ENCODE measurements around the gene SLAMF6.
"Not testable (repeated sequence)": the region's sequence is repeated elsewhere in the genome, so short reads cannot be mapped to it uniquely, and the experiment has no call there.

Gene SLAMF6

DNA sequence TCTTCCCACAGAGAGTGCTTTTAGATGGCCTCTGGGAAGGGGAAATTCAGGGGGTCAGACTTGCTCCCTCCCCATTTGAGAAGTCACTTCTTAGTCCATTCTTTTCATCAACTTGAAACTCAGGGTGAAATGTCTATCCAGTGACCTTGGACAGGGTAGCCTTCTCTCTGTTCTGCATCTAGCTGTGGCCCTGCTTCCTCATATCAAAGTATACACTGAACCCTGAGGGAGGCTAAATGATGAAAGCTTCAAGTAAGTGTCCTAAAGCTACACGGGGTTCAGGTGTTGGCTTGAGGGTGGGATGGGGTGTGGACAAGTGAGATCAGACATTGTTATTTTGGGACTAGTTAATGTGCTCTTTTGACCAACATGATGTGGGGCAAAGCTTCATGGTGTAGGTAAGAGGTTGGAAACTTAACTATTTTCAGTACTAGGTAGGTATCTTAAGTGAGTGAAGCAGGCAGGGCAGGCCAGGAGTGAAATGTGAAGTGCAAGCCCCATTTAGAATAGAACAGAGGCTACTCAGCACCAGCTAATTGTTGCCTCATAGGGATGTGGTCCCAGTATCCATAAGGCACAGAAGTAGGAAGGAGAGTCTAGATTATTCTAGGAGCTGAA lies 41.0 kb downstream of the SLAMF6 start:
- TF ChIP-seq, protein P1, sequence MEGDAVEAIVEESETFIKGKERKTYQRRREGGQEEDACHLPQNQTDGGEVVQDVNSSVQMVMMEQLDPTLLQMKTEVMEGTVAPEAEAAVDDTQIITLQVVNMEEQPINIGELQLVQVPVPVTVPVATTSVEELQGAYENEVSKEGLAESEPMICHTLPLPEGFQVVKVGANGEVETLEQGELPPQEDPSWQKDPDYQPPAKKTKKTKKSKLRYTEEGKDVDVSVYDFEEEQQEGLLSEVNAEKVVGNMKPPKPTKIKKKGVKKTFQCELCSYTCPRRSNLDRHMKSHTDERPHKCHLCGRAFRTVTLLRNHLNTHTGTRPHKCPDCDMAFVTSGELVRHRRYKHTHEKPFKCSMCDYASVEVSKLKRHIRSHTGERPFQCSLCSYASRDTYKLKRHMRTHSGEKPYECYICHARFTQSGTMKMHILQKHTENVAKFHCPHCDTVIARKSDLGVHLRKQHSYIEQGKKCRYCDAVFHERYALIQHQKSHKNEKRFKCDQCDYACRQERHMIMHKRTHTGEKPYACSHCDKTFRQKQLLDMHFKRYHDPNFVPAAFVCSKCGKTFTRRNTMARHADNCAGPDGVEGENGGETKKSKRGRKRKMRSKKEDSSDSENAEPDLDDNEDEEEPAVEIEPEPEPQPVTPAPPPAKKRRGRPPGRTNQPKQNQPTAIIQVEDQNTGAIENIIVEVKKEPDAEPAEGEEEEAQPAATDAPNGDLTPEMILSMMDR (IDR thresholded peaks at IDR 0.05; ENCODE audit: control insufficient read depth, insufficient read depth, low read depth, low read length, missing control alignments), result no peak
- no peak overlapping the region for H3K4me3 ChIP-seq (ENCODE audit: control insufficient read depth, low read depth, low read length)
- no peak for DNase-seq (ENCODE audit: low read depth)

DNA sequence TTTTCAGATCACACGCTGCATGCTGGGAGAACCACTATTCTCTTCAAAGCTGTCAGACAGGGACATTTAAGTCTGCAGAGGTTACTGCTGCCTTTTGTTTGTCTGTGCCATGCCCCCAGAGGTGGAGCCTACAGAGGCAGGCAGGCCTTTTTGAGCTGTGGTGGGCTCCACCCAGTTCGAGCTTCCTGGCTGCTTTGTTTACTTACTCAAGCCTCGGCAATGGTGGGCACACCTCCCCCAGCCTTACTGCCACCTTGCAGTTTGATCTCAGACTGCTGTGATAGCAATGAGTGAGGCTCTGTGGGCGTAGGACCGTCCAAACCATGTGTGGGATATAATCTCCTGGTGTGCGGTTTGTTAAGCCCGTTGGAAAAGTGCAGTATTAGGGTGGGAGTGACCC lies 42.3 kb downstream of the SLAMF6 start:
- not testable (repeated sequence) for H3K4me3 ChIP-seq (ENCODE audit: control insufficient read depth, low read depth, low read length); DNase-seq (ENCODE audit: low read depth)

DNA sequence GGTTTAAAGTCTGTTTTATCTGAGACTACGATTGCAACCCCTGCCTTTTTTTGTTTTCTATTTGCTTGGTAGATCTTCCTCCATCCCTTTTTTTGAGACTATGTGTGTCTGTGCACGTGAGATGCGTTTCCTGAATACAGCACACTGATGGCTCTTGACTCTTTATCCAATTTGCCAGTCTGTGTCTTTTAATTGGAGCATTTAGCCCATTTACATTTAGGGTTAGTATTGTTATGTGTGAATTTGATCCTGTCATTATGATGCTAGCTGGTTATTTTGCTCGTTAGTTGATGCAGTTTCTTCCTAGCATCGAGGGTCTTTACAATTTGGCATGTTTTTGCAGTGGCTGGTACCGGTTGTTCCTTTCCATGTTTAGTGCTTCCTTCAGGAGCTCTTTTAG lies 44.0 kb downstream of the SLAMF6 start:
- DNase-seq (ENCODE audit: low read depth); H3K4me3 ChIP-seq (ENCODE audit: control insufficient read depth, low read depth, low read length): not testable (repeated sequence)

DNA sequence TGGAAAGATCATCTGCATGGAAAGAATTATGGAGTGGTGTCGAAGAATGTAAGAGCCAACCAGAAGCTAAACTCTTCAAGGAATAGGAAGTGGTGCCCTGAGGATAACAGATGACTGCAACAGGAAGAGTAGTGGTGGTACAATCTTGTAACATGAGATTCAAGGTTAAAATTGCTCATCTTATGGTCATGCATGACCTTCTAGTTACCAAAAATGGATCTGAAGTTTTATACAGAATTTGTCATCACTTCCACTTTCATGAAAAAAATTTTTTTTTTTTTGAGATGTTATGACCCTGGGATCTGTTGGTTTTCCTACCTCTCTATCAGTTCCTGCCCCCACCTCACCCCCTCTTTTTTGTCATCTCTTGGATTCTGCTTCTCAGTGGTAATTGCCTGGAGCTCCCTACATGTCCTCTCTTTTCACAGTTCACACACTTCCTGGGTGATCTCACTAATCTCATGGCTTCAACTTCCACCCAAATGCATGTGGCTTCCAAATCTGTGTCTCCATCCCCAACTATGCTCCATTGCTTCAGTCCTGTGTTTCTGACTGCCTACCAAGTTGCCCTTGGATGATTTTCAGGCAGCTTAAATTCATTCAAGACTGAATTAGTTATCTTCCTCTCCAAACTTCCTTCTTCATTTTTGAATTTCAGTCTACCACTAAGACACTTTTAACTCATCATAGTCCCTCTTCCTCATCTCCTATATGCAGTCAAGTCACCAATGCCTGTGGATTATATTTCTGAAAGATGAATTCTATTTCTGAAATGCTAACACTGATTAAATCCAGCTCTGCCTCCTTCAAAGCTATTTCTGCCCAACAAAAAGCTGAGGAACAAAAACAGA lies 48.4 kb downstream of the SLAMF6 start:
- DNase-seq (ENCODE audit: low read depth), result no peak
- TF ChIP-seq, protein P1 (IDR thresholded peaks at IDR 0.05; ENCODE audit: control insufficient read depth, insufficient read depth, low read depth, low read length, missing control alignments), result no peak
- no peak overlapping the region for H3K4me3 ChIP-seq (ENCODE audit: control insufficient read depth, low read depth, low read length)

DNA sequence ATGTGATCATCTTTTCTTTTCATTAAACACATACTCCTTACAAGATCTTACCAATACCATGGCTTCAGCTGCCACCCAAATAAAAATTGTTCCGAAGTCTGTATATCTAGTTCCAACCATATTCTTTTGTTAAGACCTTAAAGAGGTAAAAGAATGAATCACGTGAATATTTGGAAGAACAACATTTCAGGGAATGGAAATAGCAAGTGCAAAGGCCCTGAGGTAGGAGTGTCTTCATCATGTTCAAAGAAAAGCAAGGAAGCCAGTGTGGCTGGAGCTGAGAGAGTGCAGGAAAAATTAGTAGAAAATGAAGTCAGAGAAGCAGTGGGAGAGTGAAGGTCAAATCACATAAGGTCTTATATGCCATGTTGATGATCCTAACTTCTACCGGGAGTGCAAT lies 50.9 kb downstream of the SLAMF6 start:
- TF ChIP-seq, protein P1 (IDR thresholded peaks at IDR 0.05; ENCODE audit: control insufficient read depth, insufficient read depth, low read depth, low read length, missing control alignments), result no peak
- H3K4me3 ChIP-seq (ENCODE audit: control insufficient read depth, low read depth, low read length), result no peak overlapping the region
- DNase-seq (ENCODE audit: low read depth), result no peak

DNA sequence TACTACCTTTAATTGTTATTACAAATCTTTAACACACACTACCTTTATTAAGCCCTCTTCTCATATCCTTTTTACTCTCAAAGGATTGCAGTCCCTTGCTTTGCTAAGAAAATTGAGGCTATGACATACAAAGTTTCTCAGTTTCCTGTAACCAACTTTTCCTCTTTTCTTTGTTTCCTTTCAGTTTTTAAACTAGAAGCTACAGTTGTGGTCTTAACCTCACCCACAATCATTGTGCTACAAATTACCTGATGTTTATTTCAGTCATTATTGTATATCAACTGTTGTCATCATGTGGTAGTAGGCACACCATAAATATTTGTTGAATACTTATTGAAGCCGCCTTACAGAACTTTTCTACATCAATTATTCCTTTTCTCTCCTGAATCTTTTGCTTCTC lies 51.8 kb downstream of the SLAMF6 start:
- no peak overlapping the region for H3K4me3 ChIP-seq (ENCODE audit: control insufficient read depth, low read depth, low read length)
- DNase-seq (ENCODE audit: low read depth), result no peak
- TF ChIP-seq, protein P1 (IDR thresholded peaks at IDR 0.05; ENCODE audit: control insufficient read depth, insufficient read depth, low read depth, low read length, missing control alignments), result no peak

DNA sequence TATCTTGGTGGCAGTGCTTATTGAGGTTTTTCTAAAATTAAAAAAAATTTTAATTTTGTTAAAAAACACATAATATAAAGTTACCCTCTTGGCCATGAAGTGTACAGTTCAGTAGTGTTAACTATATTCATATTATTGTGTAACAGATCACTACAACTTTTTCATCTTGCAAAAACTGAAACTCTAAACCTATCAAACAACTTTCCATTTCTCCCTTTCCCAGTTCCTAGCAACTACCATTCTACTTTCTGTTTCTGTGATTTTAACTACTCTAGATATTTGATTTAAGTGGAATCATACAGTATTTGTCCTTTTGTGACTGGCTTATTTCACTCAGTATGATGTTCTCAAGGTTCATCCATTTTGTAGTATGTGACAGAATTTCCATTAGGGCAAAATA lies 55.5 kb downstream of the SLAMF6 start:
- no peak overlapping the region for H3K4me3 ChIP-seq (ENCODE audit: control insufficient read depth, low read depth, low read length)
- no peak for DNase-seq (ENCODE audit: low read depth)
- TF ChIP-seq, protein P1 (IDR thresholded peaks at IDR 0.05; ENCODE audit: control insufficient read depth, insufficient read depth, low read depth, low read length, missing control alignments), result no peak
